ENCODE results near the gene MED12L.
A peak's percentile ranks its signal among the peaks of the same experiment; 100 is the strongest.

- TF ChIP-seq CTCF (conservative IDR thresholded peaks at IDR 0.05; ENCODE audit: low read length) (peak; percentile 92), EZH2phosphoT487 (IDR thresholded peaks at IDR 0.05; ENCODE audit: borderline replicate concordance, low read depth, low read length) (no peak)
Observed at GRCh38 chr3:151168269-151169094, 83.0 kb downstream of the MED12L start.

Measured in OCI-LY7 (cell line).